ENCODE results near the gene ABCC11.

- TF ChIP-seq, protein P1, sequence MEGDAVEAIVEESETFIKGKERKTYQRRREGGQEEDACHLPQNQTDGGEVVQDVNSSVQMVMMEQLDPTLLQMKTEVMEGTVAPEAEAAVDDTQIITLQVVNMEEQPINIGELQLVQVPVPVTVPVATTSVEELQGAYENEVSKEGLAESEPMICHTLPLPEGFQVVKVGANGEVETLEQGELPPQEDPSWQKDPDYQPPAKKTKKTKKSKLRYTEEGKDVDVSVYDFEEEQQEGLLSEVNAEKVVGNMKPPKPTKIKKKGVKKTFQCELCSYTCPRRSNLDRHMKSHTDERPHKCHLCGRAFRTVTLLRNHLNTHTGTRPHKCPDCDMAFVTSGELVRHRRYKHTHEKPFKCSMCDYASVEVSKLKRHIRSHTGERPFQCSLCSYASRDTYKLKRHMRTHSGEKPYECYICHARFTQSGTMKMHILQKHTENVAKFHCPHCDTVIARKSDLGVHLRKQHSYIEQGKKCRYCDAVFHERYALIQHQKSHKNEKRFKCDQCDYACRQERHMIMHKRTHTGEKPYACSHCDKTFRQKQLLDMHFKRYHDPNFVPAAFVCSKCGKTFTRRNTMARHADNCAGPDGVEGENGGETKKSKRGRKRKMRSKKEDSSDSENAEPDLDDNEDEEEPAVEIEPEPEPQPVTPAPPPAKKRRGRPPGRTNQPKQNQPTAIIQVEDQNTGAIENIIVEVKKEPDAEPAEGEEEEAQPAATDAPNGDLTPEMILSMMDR (IDR thresholded peaks at IDR 0.05), result no peak
- no peak for TF ChIP-seq EZH2 (IDR thresholded peaks at IDR 0.05; ENCODE audit: borderline replicate concordance, insufficient read depth, low read depth, low read length, poor library complexity, severe bottlenecking)
Observed at GRCh38 chr16:48215738-48216137, 31.6 kb downstream of the ABCC11 start.
